HepG2 (cell line): Measurements from ENCODE around the gene RBM41. TPM values are rescaled to one million over a fixed set of nuclear protein-coding genes. Genes with fewer than 3 reads are reported as not detected.

Experiments used
- ATAC-seq: fragments of 200-7000 bp; cut with Tn5 transposase; 3 replicates; pipeline ENCODE4 v1.9.1; 2020; ENCODE audit warnings: mild to moderate bottlenecking, moderate library complexity
- BruUV-seq: library from RNA; stranded (reverse); fragments of 400-500 nt; replicated peaks from 2 replicates; lab custom pipeline; 2021; lab: Mats Ljungman, UMichigan
- CTCF ChIA-PET: fragments of 300-600 bp; formaldehyde crosslinking; extraction: SDS; loops from one replicate; lab custom pipeline; 2021; ENCODE audit warnings: low total read pairs, inconsistent platforms, low intra/inter-chr PET ratio; lab: Yijun Ruan, JAX
- POLR2A ChIA-PET: fragments of 350-600 bp; sonication (Branson Sonifier 250); formaldehyde crosslinking; loops from one replicate; lab custom pipeline; 2020; ENCODE audit warnings: antibody characterized with exemption, inconsistent platforms; lab: Yijun Ruan, JAX
- DNase-seq: peaks from one replicate; pipeline ENCODE4 v3.0.0-alpha.2; 2015; ENCODE audit warnings: low spot score
- FAIRE-seq: peaks from 3 replicates; lab custom pipeline; 2011; peaks lifted over from hg19 to GRCh38; lab: Jason Lieb, UNC
- H2AFZ ChIP-seq: one replicate; pipeline ENCODE4 v1.6.1; 2011; ENCODE audit warnings: low read length, inconsistent platforms
- H3K27ac ChIP-seq: fragments of 300-600 bp; 3 replicates; pipeline ENCODE4 v1.8.0; 2011; ENCODE audit warnings: mixed run types, mild to moderate bottlenecking, mixed read lengths, low read length, inconsistent platforms; ENCODE audit not compliant: insufficient read depth; ENCODE audit errors: extremely low read length
- H3K27me3 ChIP-seq, 2 experiments: fragments of 200-600 bp in 1 of 2; 2 replicates in 1 of 2; 3 replicates in 1 of 2; pipeline versions ENCODE4 v1.6.0 to v1.8.0; 2011; ENCODE audit warnings: low read length in 2 of 2, mild to moderate bottlenecking in 2 of 2, moderate library complexity in 2 of 2, inconsistent platforms in 1 of 2; ENCODE audit not compliant: insufficient read depth in 2 of 2, control insufficient read depth in 1 of 2
- H3K36me3 ChIP-seq, 2 experiments: fragments of 200-600 bp in 1 of 2; replicated peaks in 1 of 2; 2 replicates in 1 of 2; 3 replicates in 1 of 2; pipeline versions ENCODE4 v1.5.1 to v1.8.0; 2011; ENCODE audit warnings: low read length in 2 of 2, inconsistent platforms in 1 of 2; ENCODE audit not compliant: insufficient read depth in 2 of 2, control insufficient read depth in 1 of 2
- H3K4me1 ChIP-seq: 2 replicates; pipeline ENCODE4 v1.5.1; 2012; ENCODE audit warnings: low read length, inconsistent platforms; ENCODE audit not compliant: insufficient read depth
- H3K4me2 ChIP-seq: 2 replicates; pipeline ENCODE4 v1.6.0; 2011; ENCODE audit warnings: low read depth, low read length, inconsistent platforms
- H3K4me3 ChIP-seq, 3 experiments: fragments of 200-600 bp in 1 of 3; sonication (generic), shearing (Covaris generic) in 1 of 3; replicated peaks in 1 of 3; 2 replicates each; pipeline ENCODE4 v1.5.1; 2011 to 2016; ENCODE audit warnings: low read length in 3 of 3, inconsistent platforms in 2 of 3, low read depth in 2 of 3, mild to moderate bottlenecking in 2 of 3, control low read depth in 1 of 3, mixed read lengths in 1 of 3; ENCODE audit not compliant: insufficient read depth in 1 of 3
- H3K79me2 ChIP-seq: one replicate; pipeline ENCODE4 v1.6.1; 2011; ENCODE audit warnings: low read length, inconsistent platforms; ENCODE audit not compliant: insufficient read depth
- H3K9ac ChIP-seq: 2 replicates; pipeline ENCODE4 v1.6.0; 2011; ENCODE audit warnings: mild to moderate bottlenecking, low read depth, low read length, inconsistent platforms; ENCODE audit not compliant: insufficient read depth
- H3K9me3 ChIP-seq: 2 replicates; pipeline ENCODE4 v1.5.1; 2012; ENCODE audit warnings: mild to moderate bottlenecking, low read length
- H4K20me1 ChIP-seq: 2 replicates; pipeline ENCODE4 v1.6.0; 2011; ENCODE audit warnings: inconsistent platforms, mild to moderate bottlenecking, low read length, moderate library complexity; ENCODE audit not compliant: insufficient read depth
- CENPX ChIP-seq: sonication (generic); formaldehyde crosslinking; IDR thresholded peaks from 2 replicates; pipeline ENCODE4 v1.9.0; 2021; ENCODE audit warnings: mild to moderate bottlenecking, missing genetic modification reagents, moderate library complexity
- CREB3 ChIP-seq: sonication (generic); formaldehyde crosslinking; IDR thresholded peaks from 2 replicates; pipeline ENCODE4 v1.5.0; 2020; ENCODE audit warnings: missing genetic modification reagents
- ERF ChIP-seq: IDR thresholded peaks from 2 replicates; pipeline ENCODE4 v1.6.1; 2018; ENCODE audit warnings: missing biosample characterization, missing genetic modification reagents
- ESRRA ChIP-seq: sonication (generic); formaldehyde crosslinking; IDR thresholded peaks from 2 replicates; pipeline ENCODE4 v1.5.1; 2020; ENCODE audit warnings: mild to moderate bottlenecking, low read depth, missing genetic modification reagents
- ISL2 ChIP-seq: sonication (generic); formaldehyde crosslinking; IDR thresholded peaks from 2 replicates; pipeline ENCODE4 v1.5.0; 2020; ENCODE audit warnings: missing genetic modification reagents
- JUND ChIP-seq: sonication (generic); formaldehyde crosslinking; IDR thresholded peaks from 2 replicates; pipeline ENCODE4 v1.8.0; 2022; ENCODE audit warnings: mild to moderate bottlenecking, missing genetic modification reagents
- RELA ChIP-seq: sonication (generic); formaldehyde crosslinking; IDR thresholded peaks from 2 replicates; pipeline ENCODE4 v1.4.0; 2020; ENCODE audit warnings: missing genetic modification reagents
- ZFP37 ChIP-seq: sonication (generic); formaldehyde crosslinking; IDR thresholded peaks from 2 replicates; pipeline ENCODE4 v1.4.0; 2020; ENCODE audit warnings: missing genetic modification reagents, borderline replicate concordance
- ZNF20 ChIP-seq: sonication (generic); formaldehyde crosslinking; IDR thresholded peaks from 2 replicates; pipeline ENCODE4 v1.4.0; 2020; ENCODE audit warnings: mild to moderate bottlenecking, moderate library complexity, missing genetic modification reagents
- ZNF441 ChIP-seq: sonication (generic); formaldehyde crosslinking; IDR thresholded peaks from 2 replicates; pipeline ENCODE4 v1.7.0; 2021; ENCODE audit warnings: missing genetic modification reagents, borderline replicate concordance
- WGBS: methylation state at CpG from one replicate; pipeline ENCODE4 v1.1.6; 2017; ENCODE audit warnings: low lambda C conversion rate; 5-methylcytosine and 5-hydroxymethylcytosine counted together
- in situ Hi-C: cut with HindIII; loops from 2 replicates; pipeline ENCODE4 v1.10.0; 2017; ENCODE audit warnings: low pct_unique_long_range_greater_than_20kb; ENCODE audit not compliant: extremely low pct_ligation_motif_present
- intact Hi-C: fragments of 100-400 bp; cut with micrococcal nuclease; formaldehyde crosslinking; loops from one replicate; pipeline ENCODE4 v1.10.0; 2022; ENCODE audit not compliant: unreplicated experiment
- polyA plus RNA-seq, 8 experiments: library from polyadenylated mRNA; depleted of rRNA in 3 of 8; stranded (reverse) in 7 of 8; unstranded in 1 of 8; fragments of >200 nt; fragmentation: Illumina TruSeq in 4 of 8; extraction: Trizol in 4 of 8; gene quantifications; 2 replicates each; pipeline versions ENCODE4 v1.2.1 to v1.2.3, GENCODE V29; 2011 to 2016; ENCODE audit warnings: low read depth in 4 of 8, missing spikeins in 1 of 8, mixed read lengths in 1 of 8; ENCODE audit not compliant: insufficient read depth in 1 of 8
- total RNA-seq, 5 experiments: library from RNA; depleted of rRNA; stranded (reverse); fragments of >200 nt; fragmentation: Illumina TruSeq; extraction: Trizol; gene quantifications; 2 replicates each; pipeline ENCODE4 v1.2.3, GENCODE V29; 2016; ENCODE audit warnings: low read depth in 1 of 5
- TF ChIP-seq, protein P1 (sequence below), 2 experiments: fragments of 450-650 bp in 1 of 2; sonication (generic) in 1 of 2; formaldehyde crosslinking; IDR thresholded peaks; 2 replicates each; pipeline versions ENCODE4 v1.5.0 to v1.8.0; 2020 to 2022; ENCODE audit warnings: mild to moderate bottlenecking in 1 of 2, missing genetic modification reagents in 1 of 2

The RBM41 gene
- total and polyA plus RNA-seq, 2 of the 13 experiments (the other 11 are each of a cell fraction or from before 2014, with no cell fraction given) = 6.5 to 15.4 TPM

DNA sequence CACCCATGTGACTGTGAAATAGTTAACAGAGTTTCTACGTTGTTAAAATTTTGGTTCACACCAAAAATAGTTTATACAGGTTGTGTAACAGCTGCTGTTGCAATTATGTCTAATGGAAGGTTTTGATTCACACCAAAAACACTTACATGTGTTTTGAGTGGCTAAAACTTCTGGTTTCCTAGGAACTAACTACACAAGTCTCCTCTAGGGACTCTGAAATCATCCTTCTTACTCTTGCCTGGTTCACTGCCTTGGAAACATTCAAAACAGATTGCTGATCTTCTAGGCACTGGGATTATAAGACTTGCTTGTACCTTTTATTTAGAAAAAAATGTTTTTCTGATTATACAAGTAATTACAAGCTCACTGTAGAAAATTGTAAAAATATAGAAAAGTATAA is 103.7 kb downstream of the RBM41 start:
- DNase-seq (no peak), FAIRE-seq (no peak), ATAC-seq (no peak)
- intact Hi-C loops = no loop called here
- H3K9ac ChIP-seq = no peak overlapping the region
- H4K20me1 ChIP-seq = no peaks in the 10 kb centered on the region
- no TSS peak for BruUV-seq
- in situ Hi-C loops = no loop called here
- H3K79me2 ChIP-seq = no peaks in the 10 kb centered on the region
- TF ChIP-seq ZFP37 (CRISPR knock-in tag) (no peak), ERF (CRISPR knock-in tag) (no peak), RELA (no peak), ISL2 (CRISPR knock-in tag) (no peak), CENPX (CRISPR knock-in tag) (no peak), JUND (CRISPR knock-in tag) (no peak), ESRRA (no peak), CREB3 (CRISPR knock-in tag) (no peak), ZNF20 (CRISPR knock-in tag) (no peak), ZNF441 (CRISPR knock-in tag) (no peak)
- TF ChIP-seq, protein P1, sequence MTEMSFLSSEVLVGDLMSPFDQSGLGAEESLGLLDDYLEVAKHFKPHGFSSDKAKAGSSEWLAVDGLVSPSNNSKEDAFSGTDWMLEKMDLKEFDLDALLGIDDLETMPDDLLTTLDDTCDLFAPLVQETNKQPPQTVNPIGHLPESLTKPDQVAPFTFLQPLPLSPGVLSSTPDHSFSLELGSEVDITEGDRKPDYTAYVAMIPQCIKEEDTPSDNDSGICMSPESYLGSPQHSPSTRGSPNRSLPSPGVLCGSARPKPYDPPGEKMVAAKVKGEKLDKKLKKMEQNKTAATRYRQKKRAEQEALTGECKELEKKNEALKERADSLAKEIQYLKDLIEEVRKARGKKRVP (CRISPR knock-in tag; IDR thresholded peaks at IDR 0.05) = no peak
- H3K4me3 ChIP-seq = no peak overlapping the region
- H3K27me3 ChIP-seq = no peaks in the 10 kb centered on the region
- ChIA-PET POLR2A (no interaction called here), CTCF (no interaction called here)
- H3K4me1 ChIP-seq = no peaks in the 10 kb centered on the region
- no peaks in the 10 kb centered on the region for H3K9me3 ChIP-seq
- no peak overlapping the region for H3K27ac ChIP-seq
- H3K4me2 ChIP-seq = no peak overlapping the region
- WGBS = no CpG with 5 or more reads among the region's 1 CpG
- no peak overlapping the region for H2AFZ ChIP-seq
- no peaks in the 10 kb centered on the region for H3K36me3 ChIP-seq

Other genes starting within 250 kb of the RBM41 start
- gene RIPPLY1, start 215.5 kb downstream of the RBM41 start, total RNA-seq (2016; rRNA removed; fragmentation: Illumina TruSeq; extraction: Trizol) = 0.49 and 0.86 TPM in 2 replicates
- gene RIPPLY1, start 215.5 kb downstream of the RBM41 start, polyA plus RNA-seq (2011; rRNA removed) = 0.33 and 0.41 TPM in 2 replicates
- 1.1 and 1.5 TPM in 2 replicates for gene CLDN2, start 198.4 kb downstream of the RBM41 start, total RNA-seq (2016; rRNA removed; fragmentation: Illumina TruSeq; extraction: Trizol)
- gene CLDN2, start 198.4 kb downstream of the RBM41 start, polyA plus RNA-seq (2011; rRNA removed) = 1.0 and 1.3 TPM in 2 replicates
- gene MORC4, start 118.6 kb downstream of the RBM41 start, total RNA-seq (2016; rRNA removed; fragmentation: Illumina TruSeq; extraction: Trizol) = 17.6 and 24.5 TPM in 2 replicates
- gene MORC4, start 118.6 kb downstream of the RBM41 start, polyA plus RNA-seq (2011; rRNA removed) = 5.4 and 7.3 TPM in 2 replicates
- gene NUP62CL, start 87.6 kb upstream of the RBM41 start, total RNA-seq (2016; rRNA removed; fragmentation: Illumina TruSeq; extraction: Trizol) = 5.5 and 5.8 TPM in 2 replicates
- 3.7 and 4.2 TPM in 2 replicates for gene NUP62CL, start 87.6 kb upstream of the RBM41 start, polyA plus RNA-seq (2011; rRNA removed)
- gene DNAAF6, start 87.8 kb upstream of the RBM41 start, total RNA-seq (2016; rRNA removed; fragmentation: Illumina TruSeq; extraction: Trizol) = not detected in 2 replicates
- gene DNAAF6, start 87.8 kb upstream of the RBM41 start, polyA plus RNA-seq (2011; rRNA removed) = not detected in 2 replicates